Gastrocnemius medialis (tissue), 4 donors: ENCODE results near the gene DCTN3. TPM values are rescaled to one million over a fixed set of nuclear protein-coding genes. Genes with fewer than 3 reads are reported as not detected.
A peak's percentile ranks its signal among the peaks of the same experiment; 100 is the strongest.

Experiments
- ATAC-seq, 2 donors: fragments of 150-250 bp; one replicate each; pipeline ENCODE4 v1.9.1; 2016
- DNase-seq, 2 donors: peaks; one replicate each; pipeline ENCODE4 v3.0.0-alpha.2; 2019
- H3K27ac ChIP-seq, 4 donors: fragments of 200-600 bp; sonication (generic); 1 replicate in 1 of 4; 2 replicates in 3 of 4; pipeline ENCODE4 v1.5.1; 2016 to 2018; ENCODE audit warnings: mild to moderate bottlenecking in 2 of 4, moderate library complexity in 1 of 4
- H3K27me3 ChIP-seq, 3 donors: fragments of 200-600 bp; sonication (generic) in 2 of 3; 1 replicate in 1 of 3; 2 replicates in 2 of 3; pipeline versions ENCODE4 v1.5.1 to v1.6.0; 2016 to 2019; ENCODE audit warnings: mild to moderate bottlenecking in 1 of 3, moderate library complexity in 1 of 3
- H3K36me3 ChIP-seq, 2 donors: fragments of 200-600 bp; sonication (generic) in 1 of 2; one replicate each; pipeline ENCODE4 v1.5.1; 2017 to 2018
- H3K4me1 ChIP-seq, 2 donors: fragments of 200-600 bp; sonication (generic) in 1 of 2; one replicate each; pipeline ENCODE4 v1.5.1; 2016 to 2017; ENCODE audit warnings: mild to moderate bottlenecking in 2 of 2
- H3K4me3 ChIP-seq, 4 donors: fragments of 200-600 bp; sonication (generic) in 3 of 4; 1 replicate in 1 of 4; 2 replicates in 3 of 4; pipeline ENCODE4 v1.5.1; 2016 to 2019; ENCODE audit warnings: mild to moderate bottlenecking in 2 of 4
- H3K9me3 ChIP-seq, 3 donors: fragments of 200-600 bp; sonication (generic) in 2 of 3; 1 replicate in 1 of 3; 2 replicates in 2 of 3; pipeline ENCODE4 v1.5.1; 2016 to 2019
- CTCF ChIP-seq, 5 experiments: fragments of 450-650 bp in 3 of 5; fragments of 200-600 bp in 2 of 5; sonication (generic) in 2 of 5; IDR thresholded peaks in 4 of 5; conservative IDR thresholded peaks in 1 of 5; 1 replicate in 4 of 5; 2 replicates in 1 of 5; pipeline ENCODE4 v1.5.1; 2016 to 2019; ENCODE audit warnings: antibody characterized with exemption in 5 of 5, mild to moderate bottlenecking in 3 of 5, moderate library complexity in 3 of 5
- POLR2A ChIP-seq, 2 donors: fragments of 450-650 bp; IDR thresholded peaks; one replicate each; pipeline ENCODE4 v1.6.1; 2017; ENCODE audit warnings: antibody characterized with exemption in 2 of 2, mild to moderate bottlenecking in 2 of 2, moderate library complexity in 2 of 2
- in situ Hi-C, 4 donors: fragments of 200-750 bp; cut with MboI; loops; one replicate each; pipeline versions ENCODE4 v1.15.0 to v1.8.0; 2017; ENCODE audit warnings: low sequenced_read_pairs in 4 of 4
- intact Hi-C: fragments of 100-400 bp; cut with DNase I; formaldehyde crosslinking; loops from one replicate; pipeline ENCODE4 v1.15.1; 2023; ENCODE audit warnings: low total_unique reads
- total RNA-seq, 4 donors: library from RNA; depleted of rRNA; stranded (reverse); fragments of >200 nt; gene quantifications; one replicate each; pipeline versions ENCODE4 v1.1.0 to v1.2.3, GENCODE V29; 2016

The DCTN3 gene
- total RNA-seq, 4 donors from 2014 or later, result 62.8 to 174 (median 105) TPM

GRCh38 chr9:34603610-34604231 is 16.6 kb downstream of the DCTN3 start:
- H3K9me3 ChIP-seq, result no peaks in the 10 kb centered on the region
- no peaks in the 10 kb centered on the region for H3K27me3 ChIP-seq
- H3K4me1 ChIP-seq, result no peaks in the 10 kb centered on the region
- ATAC-seq (peak; percentile 92 to 93), DNase-seq (peak; percentile 57 to 80)
- intact Hi-C loops, result loop anchor here (5.0 kb wide), 1 partner anchor 146 kb away; the partner anchor contains the start of genes DNAI1 and FAM219A
- H3K27ac ChIP-seq, result peak overlapping the region in 3 of 4 donors; percentile 40 to 53 (median 41)
- peak; percentile 90 to 94 (median 93) for TF ChIP-seq CTCF (IDR thresholded peaks at IDR 0.05 in 4 of 5, conservative IDR thresholded peaks at IDR 0.05 in 1 of 5)
- no peak for TF ChIP-seq POLR2A (IDR thresholded peaks at IDR 0.05)
- in situ Hi-C loops, result loop anchor here (5.0 to 25.0 kb wide), 3 partner anchors 51 to 199 kb away; partner anchors contain the start of gene ENHO (in 1 of the 4)
- H3K36me3 ChIP-seq, result no peaks in the 10 kb centered on the region
- no peak overlapping the region for H3K4me3 ChIP-seq

GRCh38 chr9:34601937-34602573 is 18.2 kb downstream of the DCTN3 start:
- H3K36me3 ChIP-seq, result no peaks in the 10 kb centered on the region
- DNase-seq (no peak), ATAC-seq (no peak)
- intact Hi-C loops (loop anchor here (5.0 kb wide), 1 partner anchor 145 kb away; the partner anchor contains the start of genes DNAI1 and FAM219A), in situ Hi-C loops (loop anchor here (5.0 to 25.0 kb wide), 3 partner anchors 50 to 197 kb away; partner anchors contain the start of gene ENHO (in 1 of the 4))
- no peak overlapping the region for H3K4me3 ChIP-seq
- H3K4me1 ChIP-seq, result peaks cover 5 to 10% of the 10 kb centered on the region in 2 donors
- no peaks in the 10 kb centered on the region for H3K9me3 ChIP-seq
- peak overlapping the region in 3 of 4 donors; percentile 40 to 53 (median 41) for H3K27ac ChIP-seq
- no peak for TF ChIP-seq CTCF (IDR thresholded peaks at IDR 0.05 in 4 of 5, conservative IDR thresholded peaks at IDR 0.05 in 1 of 5)
- no peak for TF ChIP-seq POLR2A (IDR thresholded peaks at IDR 0.05)
- H3K27me3 ChIP-seq, result no peaks in the 10 kb centered on the region

GRCh38 chr9:34600908-34601307 is 19.4 kb downstream of the DCTN3 start:
- no peaks in the 10 kb centered on the region for H3K36me3 ChIP-seq
- H3K9me3 ChIP-seq, result no peaks in the 10 kb centered on the region
- no peak for ATAC-seq
- H3K27me3 ChIP-seq, result no peaks in the 10 kb centered on the region
- H3K4me1 ChIP-seq, result peaks cover 17 to 22% of the 10 kb centered on the region in 2 donors
- no peak overlapping the region for H3K4me3 ChIP-seq
- intact Hi-C loops (loop anchor here (5.0 kb wide), 1 partner anchor 144 kb away; the partner anchor contains the start of genes DNAI1 and FAM219A), in situ Hi-C loops (loop anchor here (5.0 to 25.0 kb wide), 3 partner anchors 49 to 196 kb away; partner anchors contain the start of gene ENHO (in 1 of the 4))
- TF ChIP-seq CTCF (IDR thresholded peaks at IDR 0.05 in 4 of 5, conservative IDR thresholded peaks at IDR 0.05 in 1 of 5), result no peak
- no peak for TF ChIP-seq POLR2A (IDR thresholded peaks at IDR 0.05)
- no peak for DNase-seq
- H3K27ac ChIP-seq, result no peak overlapping the region

GRCh38 chr9:34599546-34599945 is 20.7 kb downstream of the DCTN3 start:
- intact Hi-C loops, result loop anchor here (10.0 kb wide), 1 partner anchor 345 kb away; no protein-coding TSS in a partner anchor
- no peaks in the 10 kb centered on the region for H3K9me3 ChIP-seq
- no peak for ATAC-seq

More at GRCh38 chr9:34599546-34599945, 20.7 kb downstream of the DCTN3 start:
- Histone ChIP-seq H3K36me3 (no peaks in the 10 kb centered on the region), H3K4me3 (no peak overlapping the region), H3K27me3 (no peaks in the 10 kb centered on the region), H3K4me1 (peaks cover 29 to 35% of the 10 kb centered on the region in 2 donors), H3K27ac (peak overlapping the region in 2 of 4 donors; percentile 9 to 17)
- in situ Hi-C loops, result loop anchor here in 2 of 4 donors (5.0 kb wide), 2 partner anchors 42 to 47 kb away; no protein-coding TSS in a partner anchor
- DNase-seq, result no peak
- TF ChIP-seq POLR2A (IDR thresholded peaks at IDR 0.05), result no peak
- no peak for TF ChIP-seq CTCF (IDR thresholded peaks at IDR 0.05 in 4 of 5, conservative IDR thresholded peaks at IDR 0.05 in 1 of 5)
